ENCODE data around the gene ZNF766.
A peak's percentile ranks its signal among the peaks of the same experiment; 100 is the strongest.
"Not testable (repeated sequence)": the region's sequence is repeated elsewhere in the genome, so short reads cannot be mapped to it uniquely, and the experiment has no call there.

The ZNF766 gene

GRCh38 chr19:52277471-52277870 is 8.1 kb downstream of the ZNF766 start:
- no peak for DNase-seq

DNA sequence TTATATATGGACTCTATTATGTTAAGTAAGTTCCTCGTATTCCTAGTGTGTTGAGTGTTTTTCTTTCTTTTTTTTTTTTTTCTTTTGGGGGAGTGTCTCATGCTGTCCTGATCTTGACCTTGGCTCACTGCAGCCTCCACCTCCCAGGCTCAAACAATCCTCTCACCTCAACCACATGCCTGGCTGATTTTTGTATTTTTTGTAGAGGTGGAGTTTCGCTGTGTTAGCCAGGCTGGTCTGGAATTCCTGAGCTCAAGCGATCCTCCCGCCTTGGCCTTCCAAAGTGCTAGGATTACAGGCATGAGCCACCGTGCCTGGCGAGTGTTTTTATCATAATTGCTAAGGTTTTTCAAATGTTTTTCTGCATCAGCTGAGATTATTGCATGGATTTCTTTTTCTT is 16.9 kb downstream of the ZNF766 start:
- DNase-seq = no peak

DNA sequence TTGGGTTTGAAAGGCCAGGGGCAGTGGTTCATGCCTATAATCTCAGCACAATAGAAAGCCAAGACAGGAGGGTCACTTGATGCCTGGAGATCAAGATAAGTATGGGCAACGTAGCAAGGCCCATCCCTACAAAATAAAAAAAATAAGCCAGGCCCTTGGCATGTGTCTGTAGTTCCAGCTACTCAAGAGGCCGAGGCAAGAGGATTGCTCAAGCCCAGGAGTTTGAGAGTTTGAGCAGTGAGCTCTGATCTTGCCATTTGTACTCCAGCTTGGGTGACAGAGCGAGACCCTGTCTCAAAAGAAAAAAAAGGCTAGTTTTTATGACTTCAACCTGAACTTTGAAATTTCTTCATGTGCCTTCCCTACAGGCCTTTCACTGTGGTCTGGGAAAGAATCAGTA is 22.4 kb downstream of the ZNF766 start:
- no peak for DNase-seq

DNA sequence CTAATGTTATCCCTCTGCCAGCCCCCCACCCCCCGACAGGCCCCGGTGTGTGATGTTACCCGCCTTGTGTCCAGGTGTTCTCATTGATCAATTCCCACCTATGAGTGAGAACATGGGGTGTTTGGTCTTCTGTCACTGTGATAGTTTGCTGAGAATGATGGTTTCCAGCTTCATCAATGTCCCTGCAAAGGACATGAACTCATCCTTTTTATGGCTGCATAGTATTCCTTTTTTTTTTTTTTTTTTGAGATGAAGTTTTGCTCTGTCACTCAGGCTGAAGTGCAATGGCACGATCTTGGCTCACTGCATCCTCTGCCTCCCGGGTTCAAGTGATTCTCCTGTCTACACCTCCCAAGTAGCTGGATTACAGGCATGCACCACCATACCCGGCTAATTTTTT is 23.6 kb downstream of the ZNF766 start:
- not testable (repeated sequence) for DNase-seq

DNA sequence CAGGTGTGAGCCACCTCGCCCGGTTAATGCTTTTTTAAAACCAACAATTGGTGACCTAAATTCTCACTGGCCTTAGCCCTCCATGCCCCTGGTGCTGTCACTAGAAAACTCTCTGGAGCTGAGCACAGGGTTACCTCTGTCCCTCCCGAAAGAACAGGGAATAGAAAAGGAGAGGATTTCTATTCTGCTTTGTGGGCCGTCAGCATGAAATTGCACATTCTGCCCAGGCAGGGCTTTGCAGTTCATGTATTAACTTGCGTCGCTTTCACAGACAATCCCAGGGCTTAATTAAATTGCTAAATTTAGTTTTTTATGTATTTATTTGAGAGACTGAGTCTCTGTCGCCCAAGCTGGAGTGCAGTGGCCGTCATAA is 27.0 kb downstream of the ZNF766 start:
- peak; percentile 25 for DNase-seq

DNA sequence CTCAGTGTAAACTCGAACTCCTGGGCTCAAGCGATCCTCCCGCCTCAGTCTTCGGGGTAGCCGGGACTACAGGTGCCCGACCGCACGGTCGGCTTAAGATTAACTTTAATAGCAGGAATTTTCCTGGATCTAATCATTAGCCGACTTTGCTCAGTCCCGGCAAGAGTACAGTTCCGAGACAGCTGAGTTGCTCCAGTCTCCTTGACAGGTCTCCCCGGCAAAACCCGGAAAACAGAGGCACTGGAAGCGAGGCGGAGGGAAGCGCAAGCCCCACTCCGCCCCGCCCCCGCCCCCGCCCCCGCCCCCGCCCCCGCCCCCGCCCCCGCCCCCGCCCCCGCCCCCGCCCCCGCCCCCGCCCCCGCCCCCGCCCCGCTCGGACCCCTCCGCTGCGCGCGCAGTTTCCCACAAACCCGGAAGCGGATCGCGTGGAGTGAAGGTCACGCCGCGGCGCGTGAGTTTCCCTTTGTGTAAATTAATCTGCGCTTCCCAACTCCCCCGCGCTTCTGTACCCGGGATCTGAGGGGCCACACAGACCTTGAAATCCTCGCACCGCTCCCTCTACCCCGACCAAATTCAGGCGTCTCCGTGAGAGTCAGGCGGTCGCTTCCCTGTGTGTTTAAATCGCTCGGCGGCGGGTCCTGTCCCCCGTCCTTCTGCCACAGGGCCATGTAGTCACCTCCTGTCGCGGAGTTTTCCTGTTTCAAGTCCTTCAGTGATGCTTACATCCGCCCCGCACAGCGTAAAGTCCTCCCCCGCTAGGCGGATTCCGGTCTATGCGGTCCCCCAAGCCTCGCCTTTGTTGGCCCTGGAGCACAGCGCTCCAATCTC is 27.6 kb downstream of the ZNF766 start, which contains the start of gene ZNF480:
TSS of gene ZNF480 (plus strand) at position 397 of the 828 bp plus-strand sequence. CDS start 3,244 bp downstream, outside the sequence.
- peak; percentile 59 for DNase-seq

DNA sequence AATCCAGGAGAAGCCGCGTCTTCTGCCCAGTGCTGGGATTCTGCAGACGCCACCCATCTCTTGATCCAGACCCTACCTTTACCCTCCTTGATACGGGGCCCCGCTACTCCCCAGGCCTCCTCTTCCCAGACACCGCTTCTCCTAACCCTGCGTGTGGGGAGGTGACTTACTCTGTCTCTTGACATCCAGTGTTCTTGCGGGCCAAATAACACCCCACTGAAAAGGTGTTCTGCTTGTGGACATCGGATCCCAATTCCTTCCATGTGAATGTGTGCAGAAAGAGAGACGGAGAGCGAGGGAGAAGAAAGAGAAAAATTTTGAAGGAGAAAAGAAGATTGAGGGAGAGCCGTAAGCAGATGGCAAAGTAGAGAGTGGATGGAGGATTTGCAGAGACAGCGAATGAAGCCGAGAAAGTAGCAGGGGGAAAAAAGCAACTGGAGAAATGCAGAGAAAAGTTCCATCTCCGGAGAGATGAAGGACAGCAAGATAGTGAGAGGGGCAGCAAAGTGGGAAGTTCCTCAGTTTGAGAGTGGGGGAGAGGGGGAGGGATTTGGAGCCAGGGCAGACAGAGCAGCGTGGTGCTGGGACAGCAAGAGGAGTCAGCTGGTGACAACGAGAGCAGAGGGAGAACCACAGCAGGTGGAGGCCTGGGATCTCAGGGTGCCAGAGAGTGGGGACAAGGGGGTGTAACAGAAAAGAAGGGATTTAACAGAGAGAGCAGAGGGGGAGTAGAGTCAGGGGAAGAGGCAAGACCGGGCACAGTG is 28.4 kb downstream of the ZNF766 start:
- no peak for DNase-seq

DNA sequence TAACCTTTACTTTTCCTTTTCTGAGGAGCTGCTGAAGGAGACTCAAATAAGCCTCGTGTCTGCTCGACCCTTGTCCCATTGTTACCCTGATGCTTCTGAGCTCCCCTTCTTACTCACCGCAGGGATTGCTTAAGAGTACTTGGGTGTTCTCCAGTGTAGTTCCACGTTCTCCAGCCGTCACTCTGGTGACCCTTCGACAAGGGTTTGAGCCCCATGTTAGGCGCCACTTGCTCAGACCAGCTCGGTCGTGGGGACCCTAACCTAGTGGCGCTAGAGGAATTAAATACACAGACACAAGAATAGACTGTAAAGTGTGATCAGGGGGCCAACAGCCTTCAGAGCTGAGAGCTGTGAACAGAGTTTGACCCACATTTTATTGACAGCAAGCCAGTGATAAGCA is 37.9 kb downstream of the ZNF766 start:
- no peak for DNase-seq

GRCh38 chr19:52322429-52322828 is 53.0 kb downstream of the ZNF766 start:
- DNase-seq = no peak

GRCh38 chr19:52331757-52332156 is 62.4 kb downstream of the ZNF766 start:
- DNase-seq = no peak

- DNase-seq = no peak
Measured at GRCh38 chr19:52335768-52336116, 66.4 kb downstream of the ZNF766 start.

DNA sequence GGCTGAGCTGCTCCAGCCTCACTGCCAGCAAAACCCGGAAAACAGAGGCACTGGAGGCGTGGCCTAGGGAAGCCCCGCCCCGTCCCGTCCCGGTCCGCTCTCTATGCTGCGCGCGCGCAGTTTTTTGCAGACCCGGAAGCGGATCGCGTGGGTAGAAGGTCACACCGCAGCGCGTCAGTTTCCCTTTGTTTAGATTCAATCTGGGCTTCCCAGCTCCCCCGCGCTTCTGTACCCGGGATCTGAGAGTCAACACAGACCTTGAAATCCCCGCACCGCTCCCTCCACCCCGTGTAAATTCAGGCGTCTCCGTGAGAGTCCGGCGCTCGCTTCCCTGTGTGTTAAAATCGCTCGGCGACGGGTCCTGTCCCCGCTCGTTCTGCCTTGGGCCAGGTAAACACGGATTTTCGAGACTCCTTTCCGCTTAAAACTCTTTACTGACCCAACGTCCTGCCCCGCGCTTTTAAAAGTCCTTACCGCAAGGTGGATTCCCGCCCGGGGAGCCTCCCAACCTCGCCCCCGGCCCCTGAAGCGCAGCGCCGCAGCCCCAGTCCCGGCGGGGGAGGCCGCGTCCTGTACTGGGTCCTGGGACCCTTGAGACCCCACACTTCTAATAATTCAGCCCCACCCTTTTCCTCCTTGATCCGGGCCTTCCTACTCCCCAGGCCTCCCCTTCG is 66.9 kb downstream of the ZNF766 start, which contains the start of gene ZNF610:
TSS of gene ZNF610 (plus strand) at position 127 of the 674 bp plus-strand sequence. CDS start 12,930 bp downstream, outside the sequence.
- DNase-seq = peak; percentile 71

DNA sequence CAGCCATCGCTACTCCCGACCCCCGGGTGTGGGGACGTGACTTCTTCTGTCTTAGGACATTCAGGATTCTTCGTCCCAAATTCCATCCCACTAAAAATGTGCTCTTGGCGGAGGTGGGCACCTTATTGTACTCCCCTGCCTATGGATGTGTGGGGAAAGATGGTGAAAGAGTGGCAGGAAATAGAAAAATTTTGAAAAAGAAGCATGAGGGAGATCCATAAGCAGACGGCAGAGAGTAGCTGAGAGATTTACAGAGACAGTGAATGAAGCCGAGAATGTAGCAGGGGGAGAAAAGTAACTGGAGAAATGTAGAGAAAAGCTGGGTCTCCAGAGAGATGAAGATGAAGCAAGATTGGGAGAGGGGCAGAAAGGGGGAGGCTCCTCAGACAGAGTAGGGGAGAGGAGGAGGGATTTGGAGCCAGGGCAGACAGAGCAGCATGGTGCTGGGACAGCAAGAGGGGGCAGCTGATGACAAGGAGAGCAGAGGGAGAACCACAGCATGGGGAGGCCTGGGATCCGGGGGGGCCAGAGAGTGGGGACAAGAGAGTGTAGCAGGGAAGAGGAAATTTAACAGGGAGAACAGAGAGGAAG is 67.5 kb downstream of the ZNF766 start:
- DNase-seq = peak; percentile 5

DNA sequence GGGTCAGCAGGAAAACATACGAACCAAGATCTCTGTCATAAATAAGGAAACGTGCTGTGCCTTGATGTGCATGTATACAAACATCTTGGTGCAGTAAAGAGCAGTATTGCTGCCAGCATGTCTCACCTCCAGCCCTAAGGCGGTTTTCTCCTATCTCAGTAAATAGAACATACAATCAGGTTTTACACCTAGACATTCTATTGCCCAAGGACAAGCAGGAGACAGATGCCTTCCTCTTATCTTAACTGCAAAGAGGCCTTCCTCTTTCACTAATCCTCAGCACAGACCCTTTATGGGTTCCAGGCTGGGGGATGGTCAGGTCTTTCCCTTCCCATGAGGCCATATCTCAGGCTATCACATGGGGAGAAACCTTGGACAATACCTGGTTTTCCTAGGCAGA is 69.6 kb downstream of the ZNF766 start:
- not testable (repeated sequence) for DNase-seq

DNA sequence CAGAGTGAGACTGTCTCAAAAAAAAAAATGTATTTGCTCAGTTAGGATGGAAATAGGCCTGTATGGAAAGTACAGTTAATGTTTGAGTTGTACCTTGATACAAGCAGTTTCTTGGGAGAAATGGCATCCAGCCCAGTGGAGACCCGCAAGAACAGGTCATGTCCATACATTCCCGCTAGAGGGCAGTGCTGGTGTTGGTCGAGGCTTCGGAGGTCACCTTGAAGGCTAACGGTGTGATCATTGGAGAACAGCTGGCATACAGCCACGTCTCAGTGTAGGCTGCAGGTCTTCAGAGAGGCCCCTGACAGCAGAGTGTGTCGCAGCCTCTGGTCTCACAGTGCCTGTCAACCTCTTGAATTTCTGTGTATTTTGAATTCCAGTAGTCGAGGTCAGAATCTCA is 74.2 kb downstream of the ZNF766 start:
- DNase-seq = no peak

GRCh38 chr19:52345162-52345561 is 75.8 kb downstream of the ZNF766 start:
- no peak for DNase-seq
